NCI-H82 treated with DMSO at 0.1 percent for 48 hours (cell line): ENCODE results near the gene OSER1.

Source experiments
- DNase-seq: peaks from one replicate; lab custom pipeline; 2025; ENCODE audit not compliant: unreplicated experiment; lab: John Stamatoyannopoulos, UW

Gene OSER1

DNA sequence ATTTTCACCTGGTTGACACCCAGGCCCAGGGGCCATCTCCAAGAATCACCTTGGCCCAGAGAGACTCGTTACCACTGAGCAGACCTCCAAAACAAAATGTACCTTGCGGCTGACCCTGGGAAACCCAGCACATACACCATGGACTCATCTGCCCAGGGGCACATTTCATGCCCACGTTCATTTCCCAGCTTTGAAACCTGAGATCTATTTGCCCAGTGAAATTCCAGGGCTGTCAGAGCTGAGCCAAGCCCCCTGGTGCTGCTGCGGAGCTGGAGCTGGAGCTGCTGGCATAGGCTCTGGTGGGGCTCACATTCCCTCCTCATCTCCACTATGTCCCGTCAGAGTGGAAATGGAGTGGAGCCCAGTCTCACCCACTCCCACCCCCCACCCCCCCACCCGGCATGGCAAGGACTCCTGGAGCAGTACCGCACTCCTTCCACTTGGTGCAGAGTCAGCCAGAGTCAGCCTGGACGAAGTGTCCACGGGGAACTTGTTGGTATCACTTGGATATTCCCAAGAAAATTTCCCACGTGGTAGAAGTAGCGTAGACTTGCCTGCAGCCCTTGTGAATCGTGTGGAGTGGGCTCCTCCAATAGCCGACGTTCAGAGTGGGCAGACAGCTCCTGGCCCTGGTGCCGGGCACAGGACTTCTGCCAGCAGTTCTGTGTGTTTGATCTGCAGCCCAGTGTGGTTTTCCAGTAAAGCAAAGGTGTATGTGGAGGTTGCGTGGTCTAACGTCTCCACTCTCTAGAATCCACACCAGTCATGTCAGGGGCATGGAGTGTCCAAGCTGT lies 18.1 kb upstream of the OSER1 start:
- DNase-seq = no peak

DNA sequence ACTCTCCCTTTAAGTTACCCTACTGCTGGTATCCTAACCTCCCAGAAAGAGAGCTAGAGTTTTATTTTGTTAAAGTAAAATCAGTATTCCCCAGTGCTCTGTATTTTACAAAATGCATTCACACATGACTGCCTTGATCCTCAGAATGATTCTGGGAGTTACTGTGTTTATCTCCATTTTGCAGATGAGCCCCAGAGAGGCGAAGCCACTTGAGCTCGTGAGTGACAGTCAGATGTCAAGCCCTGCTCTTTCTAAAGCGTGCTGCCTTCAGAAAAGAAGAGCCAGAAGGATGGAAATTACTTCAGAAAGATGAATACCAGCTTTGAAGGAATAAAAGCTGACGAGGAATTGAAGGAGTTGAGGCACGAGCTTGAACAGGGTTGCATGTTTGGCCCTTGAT lies 14.1 kb upstream of the OSER1 start:
- no peak for DNase-seq

DNA sequence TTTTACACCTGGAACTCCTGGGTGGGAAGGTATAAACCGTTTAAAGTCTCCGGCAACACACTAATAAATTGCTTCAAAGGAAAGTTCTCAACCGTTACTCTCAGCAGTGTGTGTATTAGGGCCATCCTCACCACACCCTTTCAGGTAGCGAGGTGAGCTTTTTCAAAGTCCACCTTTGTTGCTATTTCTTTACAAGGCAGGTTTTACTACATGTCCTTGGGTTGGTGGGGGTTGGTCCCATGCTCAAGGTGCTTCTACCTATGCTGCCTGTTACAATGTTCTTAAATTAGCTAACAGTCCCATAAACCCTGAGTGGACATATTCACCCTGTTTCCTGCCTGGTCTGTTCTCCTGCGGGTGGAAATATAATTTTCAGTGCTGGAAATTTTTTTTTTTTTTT lies 13.2 kb upstream of the OSER1 start:
- no peak for DNase-seq

DNA sequence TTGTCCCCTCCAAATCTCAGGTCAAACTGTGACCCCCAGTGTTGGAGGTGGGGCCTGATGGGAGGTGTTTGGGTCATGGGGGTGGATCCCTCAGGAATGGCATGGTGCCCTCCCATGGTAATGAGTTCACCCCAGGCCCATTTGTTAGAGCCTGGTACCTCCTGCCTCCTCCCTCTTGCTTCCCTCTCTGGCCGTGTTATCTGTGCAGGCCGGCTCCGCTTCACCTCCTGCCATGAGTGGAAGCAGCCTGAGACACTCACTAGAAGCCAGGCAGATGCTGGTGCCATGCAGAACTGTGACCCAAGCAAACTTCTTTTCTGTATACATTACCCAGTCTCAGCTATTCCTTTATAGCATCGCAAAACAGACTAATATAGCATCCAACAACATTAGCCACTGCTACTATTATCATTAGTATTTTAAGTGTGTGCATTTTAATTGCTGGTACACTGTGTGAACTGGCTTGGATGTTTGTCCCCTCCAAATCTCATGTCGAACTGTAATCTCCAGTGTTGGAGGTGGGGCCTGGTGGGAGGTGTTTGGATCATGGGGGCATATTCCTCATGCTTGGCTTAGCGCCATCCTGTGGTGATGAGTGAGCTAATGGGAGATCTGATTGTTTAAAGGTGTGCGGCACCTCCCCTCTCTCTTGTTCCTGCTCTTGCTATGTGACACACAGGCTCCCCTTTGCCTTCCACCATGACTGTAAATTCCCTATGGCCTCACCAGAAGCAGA lies 12.2 kb upstream of the OSER1 start:
- no peak for DNase-seq

DNA sequence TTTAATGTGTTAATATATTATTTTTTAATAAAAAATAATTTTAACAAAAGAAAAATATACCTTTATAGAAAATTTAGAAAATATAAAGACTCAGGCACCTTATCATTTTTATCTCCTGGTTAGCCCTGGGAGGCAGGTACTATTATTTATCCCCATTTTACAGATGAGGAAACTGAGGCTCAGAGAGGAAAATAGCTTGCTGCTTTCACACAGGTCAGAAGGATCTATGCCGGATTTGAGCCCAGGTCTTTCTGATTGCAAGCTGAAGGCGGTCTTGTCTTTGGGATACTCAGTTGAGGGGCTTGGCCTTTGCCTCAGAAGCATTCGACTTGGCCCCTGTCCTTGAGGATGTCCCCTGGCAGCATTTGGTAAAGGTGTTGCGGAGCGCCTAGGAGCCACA lies 11.5 kb upstream of the OSER1 start:
- no peak for DNase-seq

DNA sequence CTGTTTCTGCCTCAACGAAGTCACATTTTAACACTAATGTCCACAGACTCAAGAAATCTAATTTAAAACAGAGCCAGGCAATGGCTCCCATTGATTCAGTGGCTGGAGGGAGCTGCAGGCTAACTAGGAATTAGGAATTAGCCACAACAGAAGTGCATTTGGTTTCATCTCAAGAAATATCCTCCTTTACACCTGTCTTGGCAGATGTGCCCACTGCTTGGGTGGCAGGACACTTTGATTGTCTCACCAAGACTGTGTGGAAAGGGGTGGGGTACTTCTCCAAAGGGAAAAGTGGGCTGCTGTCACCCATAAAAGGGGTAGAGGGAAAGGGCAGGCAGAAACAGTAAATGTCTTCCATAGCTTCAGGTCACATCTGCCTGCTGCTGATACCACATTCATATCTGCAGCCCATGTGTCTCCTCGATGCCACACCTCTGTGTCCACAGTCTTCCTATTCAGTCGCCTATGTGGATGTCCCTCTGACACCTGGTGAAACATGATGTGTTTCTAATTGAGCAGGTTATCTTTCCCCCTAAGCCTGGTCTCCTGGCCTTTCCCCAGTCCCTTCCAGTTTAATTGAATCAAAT lies 10.9 kb upstream of the OSER1 start:
- no peak for DNase-seq

DNA sequence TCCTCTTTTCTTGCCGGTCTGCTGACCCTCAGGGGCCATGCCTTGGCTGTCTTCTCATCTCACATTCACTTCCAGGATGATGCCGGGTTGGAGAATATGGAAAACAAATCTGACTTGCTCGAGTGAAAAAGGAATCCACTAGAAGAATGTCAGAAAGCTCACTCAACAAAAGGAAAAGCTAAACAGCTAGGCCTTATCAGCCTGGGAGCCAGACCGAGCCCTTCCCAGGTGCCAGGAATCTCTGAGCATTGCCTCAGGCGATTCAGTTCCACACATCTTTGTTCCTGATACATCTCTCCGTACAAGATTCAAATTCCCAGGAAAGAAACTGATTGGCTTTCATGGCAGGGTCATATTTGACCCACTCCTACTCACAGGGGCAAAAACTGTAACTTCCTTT lies 9.2 kb upstream of the OSER1 start:
- DNase-seq = no peak

DNA sequence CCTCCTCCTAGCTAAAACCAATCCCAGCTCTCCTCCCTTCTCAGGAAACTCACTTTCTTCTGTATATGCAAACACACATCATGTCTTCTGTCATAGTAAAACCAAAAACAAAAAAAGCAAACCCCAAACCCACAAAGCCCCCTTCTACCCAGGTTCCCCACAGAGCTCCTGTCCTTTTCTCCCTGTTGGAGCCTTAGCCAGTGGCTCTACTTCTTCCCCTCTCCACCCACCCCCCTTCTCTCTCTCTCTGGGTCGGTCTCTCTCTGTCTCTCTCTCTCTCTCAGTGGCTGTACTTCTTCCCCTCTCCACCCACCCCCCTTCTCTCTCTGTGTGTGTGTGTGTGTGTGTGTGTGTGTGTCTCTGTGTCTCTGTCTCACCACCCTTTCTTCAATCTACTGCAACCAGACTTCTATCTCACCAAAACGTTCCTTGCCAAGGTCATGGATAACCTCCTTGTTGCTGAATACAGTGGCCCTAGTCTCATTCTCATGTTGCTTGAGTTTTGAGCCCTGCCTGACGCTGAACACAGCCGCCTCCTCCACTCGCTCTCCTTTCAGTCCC lies 8.7 kb upstream of the OSER1 start:
- DNase-seq = no peak

DNA sequence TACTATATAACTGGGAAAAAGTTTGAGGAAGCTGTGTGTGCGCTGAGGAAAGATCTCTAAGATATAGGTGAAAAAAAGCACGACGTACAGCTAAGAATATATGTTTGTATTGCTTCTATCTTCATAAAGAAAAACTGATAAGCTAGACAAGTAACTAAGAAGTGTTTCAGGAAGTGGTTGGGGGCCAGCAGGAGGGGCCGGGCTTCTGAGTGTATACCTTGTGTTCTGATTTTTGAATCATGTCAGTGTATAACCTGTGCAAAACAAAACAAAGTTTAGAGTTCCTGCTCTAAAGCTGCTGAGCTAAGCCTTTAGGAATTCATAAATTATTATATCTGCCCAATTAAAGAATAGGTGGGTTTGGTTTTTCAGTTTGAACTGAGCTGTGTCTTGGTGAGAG lies 7.9 kb upstream of the OSER1 start:
- DNase-seq = no peak

DNA sequence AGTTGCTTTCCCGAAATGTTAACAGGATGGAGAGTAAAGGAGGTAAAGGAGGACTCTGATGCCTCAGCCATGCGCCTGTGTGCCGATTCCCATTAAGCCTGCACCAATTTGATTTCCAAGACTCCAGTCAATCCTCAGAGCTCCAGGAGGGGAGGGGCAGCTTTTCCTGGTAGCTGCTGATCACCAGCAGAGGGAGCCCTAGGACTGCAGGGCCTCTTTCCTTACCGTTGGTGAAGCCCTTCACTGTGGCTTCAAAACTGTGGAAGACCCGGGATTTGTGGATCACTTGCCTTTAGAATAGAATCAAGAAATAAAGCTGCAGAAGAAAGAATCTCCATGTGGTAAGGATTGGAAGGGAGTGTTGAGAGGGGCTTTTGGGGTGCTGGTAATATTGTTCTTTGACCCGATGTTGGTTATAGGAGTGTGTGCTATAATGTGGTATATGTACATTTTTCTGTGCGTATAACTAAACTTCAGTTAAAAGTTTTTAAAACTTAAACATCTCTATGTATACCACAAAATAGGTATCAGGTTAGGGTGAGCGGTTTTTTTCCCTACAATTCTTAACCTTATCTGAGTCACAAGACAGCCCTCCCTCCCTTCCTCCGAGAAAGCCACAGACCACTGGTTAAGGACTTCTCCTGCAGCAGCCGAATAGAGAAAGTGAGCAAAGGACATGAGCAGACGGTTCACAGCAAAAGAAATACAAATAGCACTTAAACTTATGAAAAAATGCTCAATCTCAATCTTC lies 6.9 kb upstream of the OSER1 start:
- peak; percentile 74 for DNase-seq

DNA sequence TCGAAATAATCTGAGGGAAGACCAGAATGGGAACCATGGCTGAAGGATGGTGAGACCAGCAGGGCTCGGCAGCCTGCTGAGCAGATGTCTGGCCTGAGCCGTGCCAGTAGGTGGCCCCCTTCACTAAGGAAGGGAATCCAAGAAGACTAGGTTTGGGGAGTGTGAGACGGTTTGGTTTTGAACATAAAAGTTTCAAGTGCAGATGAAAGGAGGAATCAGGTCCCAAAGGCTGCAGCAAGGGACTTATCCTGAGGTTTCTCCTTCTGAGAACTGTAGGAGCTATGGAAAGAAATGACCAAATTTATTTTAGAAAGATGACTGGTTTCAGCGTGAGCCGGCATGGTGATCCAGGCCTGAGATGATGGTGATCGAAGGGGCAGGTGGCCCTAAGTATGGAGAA lies 4.6 kb upstream of the OSER1 start:
- peak; percentile 14 for DNase-seq

DNA sequence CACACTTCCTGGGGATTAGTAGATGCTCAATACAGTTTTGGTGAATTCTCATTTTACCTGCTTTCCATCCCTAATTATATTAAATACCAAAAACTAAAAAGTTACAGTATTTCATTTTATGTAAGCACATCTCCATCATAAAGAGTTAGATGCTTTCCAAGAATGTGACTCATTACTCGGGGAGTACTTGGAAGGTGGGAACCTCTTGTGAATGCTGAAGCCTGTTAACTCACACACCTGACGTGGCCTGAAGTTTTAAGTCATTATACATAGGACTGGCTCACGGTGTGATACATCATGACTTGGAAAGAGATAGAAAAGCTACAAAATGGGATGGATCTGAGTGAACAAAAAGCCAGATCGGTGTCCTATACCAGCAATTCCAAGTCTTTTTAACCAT lies 2.2 kb upstream of the OSER1 start:
- DNase-seq = no peak

DNA sequence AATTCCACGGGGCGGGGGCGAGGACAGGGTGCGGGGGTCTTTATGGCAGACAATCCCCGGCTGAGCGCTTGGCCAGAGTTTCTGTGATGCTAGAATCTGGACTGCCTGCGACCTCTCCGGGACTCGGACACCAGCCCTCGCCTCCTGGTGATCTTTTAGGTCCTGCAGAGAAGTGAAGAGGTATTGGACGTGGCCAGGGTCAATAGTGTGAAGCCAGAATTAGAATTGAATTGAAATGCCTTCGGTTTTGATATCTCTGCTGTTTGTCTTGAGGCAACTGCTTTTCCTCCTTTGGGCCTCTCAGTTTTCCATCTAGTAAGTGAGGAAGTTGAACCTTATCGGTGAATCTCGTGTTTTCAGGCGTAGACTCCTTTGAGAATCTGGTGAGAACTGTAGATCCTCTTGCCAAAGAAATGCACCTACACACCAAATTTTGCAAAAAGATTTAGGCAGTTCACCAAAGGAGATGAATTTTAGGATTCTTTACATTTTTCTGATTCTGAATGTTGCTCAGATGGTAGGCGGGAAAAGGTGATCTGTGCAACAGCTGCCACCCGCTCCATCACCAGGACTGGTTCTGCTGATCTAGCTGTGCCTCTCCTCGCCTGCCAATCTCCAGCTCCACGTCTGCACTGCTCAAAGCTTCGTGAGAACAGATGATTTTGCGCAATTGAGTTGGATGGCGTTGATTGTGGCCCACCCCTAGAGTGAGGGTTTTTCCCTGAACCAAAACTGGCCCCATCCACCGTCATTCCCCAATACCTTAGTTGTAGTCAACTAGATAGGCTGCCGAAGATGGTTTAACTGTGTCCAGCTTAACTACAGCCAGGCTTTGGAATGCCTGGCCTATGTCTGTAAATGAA lies 837 bp upstream of the OSER1 start:
- no peak for DNase-seq

DNA sequence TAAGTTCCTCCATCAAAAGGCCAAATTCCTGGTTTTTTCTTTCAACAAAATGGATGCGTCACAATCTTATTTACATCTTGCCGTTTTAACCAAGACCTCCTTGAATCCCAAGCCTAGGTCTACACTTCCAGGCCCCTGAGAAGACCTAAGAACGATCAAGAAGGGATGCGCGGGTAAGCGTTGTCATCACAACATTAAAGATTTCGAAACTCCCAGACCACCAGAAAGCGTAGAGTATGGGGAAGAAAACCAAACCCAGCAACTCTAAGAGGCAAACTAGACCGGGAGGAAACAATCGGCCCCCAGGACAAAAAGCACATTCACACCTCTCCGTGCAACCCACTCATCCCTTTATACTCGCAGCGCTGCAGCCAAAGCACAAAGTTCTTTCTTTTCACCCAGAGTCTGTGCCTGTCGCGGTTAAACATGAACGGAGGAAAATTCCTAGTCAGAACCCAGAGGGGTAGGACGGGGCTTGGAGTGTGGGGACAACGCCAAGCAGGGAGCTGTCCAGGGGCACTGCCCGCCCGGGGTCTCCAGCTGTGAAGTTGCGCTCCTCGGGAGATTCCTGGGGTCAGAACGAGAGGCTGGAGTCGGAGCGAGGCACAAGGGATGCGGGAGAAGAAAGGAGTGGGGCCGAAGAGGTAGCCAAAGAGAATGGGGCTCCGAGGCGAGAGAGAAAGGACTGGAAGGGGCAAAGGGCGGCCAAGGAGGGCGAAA lies 725 bp downstream of the OSER1 start:
- DNase-seq = no peak

DNA sequence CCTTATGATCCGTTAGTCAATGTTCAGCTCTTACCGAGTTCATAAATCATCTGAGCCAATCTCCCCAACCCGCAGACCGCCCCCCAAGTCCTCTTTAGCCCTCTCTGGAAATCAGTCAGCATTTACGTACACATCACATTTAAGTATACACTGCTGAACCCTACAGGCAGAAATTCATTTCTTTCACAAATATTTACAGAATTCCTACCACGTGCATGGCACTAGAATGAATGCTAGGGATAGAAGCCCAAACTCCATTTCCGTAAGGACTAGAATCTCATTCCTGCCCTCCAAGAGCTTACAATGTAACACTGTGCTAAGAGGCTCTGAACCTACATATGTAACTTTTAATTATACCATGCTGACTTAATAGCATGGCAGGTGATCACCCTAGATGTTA lies 1.8 kb downstream of the OSER1 start:
- DNase-seq = no peak

DNA sequence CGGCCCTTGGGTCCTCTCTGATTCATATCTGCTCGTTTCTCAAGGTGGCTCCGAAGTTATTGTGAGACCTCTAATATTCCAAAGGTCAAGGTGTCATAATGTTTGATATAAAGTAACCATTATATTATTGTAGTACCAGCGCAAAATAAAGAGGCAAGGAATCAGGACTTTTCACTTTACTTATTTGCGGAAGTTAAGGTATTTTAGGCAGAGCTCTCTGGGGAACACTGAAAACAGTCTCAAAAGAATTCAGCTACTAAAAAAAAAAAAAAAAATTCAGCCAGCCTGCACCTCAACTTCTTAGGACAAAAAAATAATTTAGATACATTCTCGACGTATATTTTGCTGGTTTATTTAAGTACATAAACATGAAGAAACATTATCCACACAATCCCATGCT lies 2.4 kb downstream of the OSER1 start:
- DNase-seq = no peak

DNA sequence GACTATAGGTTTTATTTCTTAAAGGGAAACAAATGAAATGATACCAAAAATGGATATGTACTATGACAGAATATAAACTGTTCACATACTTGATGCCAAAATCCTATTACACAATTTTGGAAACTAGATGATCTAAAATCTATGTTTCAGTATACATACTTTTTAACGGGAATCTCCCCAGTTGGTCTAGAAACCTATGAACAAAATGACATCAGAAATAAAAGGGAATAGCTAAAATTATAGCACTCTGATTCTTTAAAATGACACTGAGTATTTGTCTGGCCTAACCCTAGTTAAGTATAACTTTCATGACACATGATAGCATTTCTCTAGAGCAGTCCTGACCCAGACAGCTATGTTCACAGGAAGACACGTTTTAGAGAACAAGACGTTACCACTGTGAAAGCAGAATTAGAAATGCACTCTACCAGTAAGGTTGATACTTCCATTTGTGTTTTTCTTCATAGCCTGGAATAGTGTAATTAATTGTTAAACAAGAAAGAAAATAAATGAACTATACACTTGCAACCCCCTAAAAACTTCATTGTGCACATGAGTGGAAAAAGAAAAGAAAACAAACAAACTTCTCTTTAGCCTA lies 3.3 kb downstream of the OSER1 start:
- no peak for DNase-seq

DNA sequence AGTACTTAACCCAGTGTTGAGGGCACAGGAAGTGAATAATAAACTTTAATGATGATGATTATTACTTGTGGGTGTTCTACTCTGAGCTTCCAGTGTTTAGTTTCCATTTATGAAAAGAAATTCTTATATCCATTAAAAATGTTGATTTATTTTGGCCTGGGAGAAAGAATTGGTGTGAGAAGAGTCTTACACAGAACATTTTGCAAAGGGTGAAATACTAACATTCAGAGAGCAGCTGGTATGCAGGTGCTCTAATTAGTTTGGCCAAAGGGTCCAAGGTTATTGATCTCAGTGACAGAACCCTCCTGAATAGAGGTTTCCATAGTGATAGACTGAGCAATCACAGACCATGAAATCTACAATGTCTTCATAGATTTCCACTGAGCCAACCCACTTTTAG lies 4.4 kb downstream of the OSER1 start:
- no peak for DNase-seq

DNA sequence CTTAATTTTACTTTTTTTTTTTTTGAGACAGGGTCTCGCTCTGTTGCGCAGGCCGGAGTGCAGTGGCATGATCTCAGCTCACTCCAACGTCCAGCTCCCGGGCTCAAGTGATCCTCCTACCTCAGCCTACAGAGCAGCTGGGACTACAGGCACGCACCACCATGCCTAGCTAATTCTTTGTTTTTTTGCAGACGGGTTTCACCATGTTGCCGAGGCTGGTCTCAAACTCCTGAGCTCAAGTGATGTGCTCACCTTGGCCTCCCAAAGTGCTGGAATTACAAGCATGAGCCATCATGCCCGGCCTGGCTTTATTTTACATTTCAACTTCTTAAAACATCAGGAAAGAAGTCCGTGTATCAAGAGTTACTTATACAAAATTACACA lies 5.7 kb downstream of the OSER1 start:
- DNase-seq = no peak
